Measurements from ENCODE around the gene HOXA9. TPM values are rescaled to one million over a fixed set of nuclear protein-coding genes. Genes with fewer than 3 reads are reported as not detected.

The HOXA9 gene
- total RNA-seq, 1 donor from 2014 or later = 2.0 TPM

GRCh38 chr7:27126596-27127327 is 38.6 kb downstream of the HOXA9 start:
- DNase-seq (ENCODE audit: low read depth in 2 of 2) = no peak

- peak in 1 of 2 donors; percentile 11 for DNase-seq (ENCODE audit: low read depth in 2 of 2)
These were observed 39.3 kb downstream of the HOXA9 start for GRCh38 chr7:27125986-27126394.

GRCh38 chr7:27124902-27125689 is 40.2 kb downstream of the HOXA9 start:
- peak in 1 of 2 donors; percentile 56 for DNase-seq (ENCODE audit: low read depth in 2 of 2)

GRCh38 chr7:27124096-27124901 is 41.0 kb downstream of the HOXA9 start:
- DNase-seq (ENCODE audit: low read depth in 2 of 2) = peak in 1 of 2 donors; percentile 85

- no peak for DNase-seq (ENCODE audit: low read depth in 2 of 2)
These were observed 41.8 kb downstream of the HOXA9 start for GRCh38 chr7:27123477-27124053.

- DNase-seq (ENCODE audit: low read depth in 2 of 2) = peak in 1 of 2 donors; percentile 46
These were observed 42.3 kb downstream of the HOXA9 start for GRCh38 chr7:27123007-27123476.

GRCh38 chr7:27122077-27122910 is 43.0 kb downstream of the HOXA9 start:
- peak in 1 of 2 donors; percentile 56 for DNase-seq (ENCODE audit: low read depth in 2 of 2)

GRCh38 chr7:27121684-27122076 is 43.7 kb downstream of the HOXA9 start:
- DNase-seq (ENCODE audit: low read depth in 2 of 2) = no peak

GRCh38 chr7:27119412-27119911 is 45.9 kb downstream of the HOXA9 start:
- peak in 1 of 2 donors; percentile 15 for DNase-seq (ENCODE audit: low read depth in 2 of 2)

- DNase-seq (ENCODE audit: low read depth in 2 of 2) = peak; percentile 27 to 57
These were observed 46.8 kb downstream of the HOXA9 start for GRCh38 chr7:27118580-27118979.

GRCh38 chr7:27117887-27118491 is 47.3 kb downstream of the HOXA9 start:
- DNase-seq (ENCODE audit: low read depth in 2 of 2) = peak; percentile 90

- peak in 1 of 2 donors; percentile 48 for DNase-seq (ENCODE audit: low read depth in 2 of 2)
These were observed 48.1 kb downstream of the HOXA9 start for GRCh38 chr7:27116962-27117886.

- peak in 1 of 2 donors; percentile 49 for DNase-seq (ENCODE audit: low read depth in 2 of 2)
These were observed 49.0 kb downstream of the HOXA9 start for GRCh38 chr7:27116031-27116961.

GRCh38 chr7:27115221-27116026 is 49.9 kb downstream of the HOXA9 start:
- DNase-seq (ENCODE audit: low read depth in 2 of 2) = peak in 1 of 2 donors; percentile 62

- no peak for DNase-seq (ENCODE audit: low read depth in 2 of 2)
These were observed 50.5 kb downstream of the HOXA9 start for GRCh38 chr7:27114881-27115220.

GRCh38 chr7:27113991-27114769 is 51.2 kb downstream of the HOXA9 start:
- peak; percentile 67 to 82 for DNase-seq (ENCODE audit: low read depth in 2 of 2)
